H1 (cell line): ENCODE results near the gene GLCE.

Experiments
- CREB1 ChIP-seq: IDR thresholded peaks from 2 replicates; pipeline ENCODE4 v1.6.1; 2012; ENCODE audit warnings: inconsistent platforms
- EZH2 ChIP-seq: fragments of 200-600 bp; sonication (generic); IDR thresholded peaks from 2 replicates; pipeline ENCODE4 v1.7.1; 2012; ENCODE audit warnings: low read depth, mild to moderate bottlenecking, moderate library complexity, low read length, inconsistent platforms; ENCODE audit not compliant: severe bottlenecking
- FOSL1 ChIP-seq: IDR thresholded peaks from 2 replicates; pipeline ENCODE4 v1.6.1; 2011; ENCODE audit warnings: mild to moderate bottlenecking, low read depth, low read length, moderate library complexity; ENCODE audit not compliant: insufficient read depth
- MAFK ChIP-seq: IDR thresholded peaks from 2 replicates; pipeline ENCODE4 v1.6.1; 2012; ENCODE audit warnings: low read depth, mild to moderate bottlenecking, improper control_type of control experiment, low read length
- POLR2A ChIP-seq, 2 experiments: IDR thresholded peaks; 1 replicate in 1 of 2; 2 replicates in 1 of 2; pipeline ENCODE4 v1.6.1; 2011; ENCODE audit warnings: low read depth in 2 of 2, low read length in 2 of 2, mild to moderate bottlenecking in 2 of 2; ENCODE audit errors: control extremely low read depth in 1 of 2
- POLR2AphosphoS5 ChIP-seq: IDR thresholded peaks from 2 replicates; pipeline ENCODE4 v1.6.1; 2011; ENCODE audit warnings: low read depth, low read length
- TF ChIP-seq, protein P1 (sequence below), 3 experiments: IDR thresholded peaks; 1 replicate in 2 of 3; 2 replicates in 1 of 3; pipeline versions ENCODE4 v1.5.1 to v1.6.1; 2011; ENCODE audit warnings: low read length in 3 of 3, mild to moderate bottlenecking in 3 of 3, inconsistent platforms in 2 of 3, low read depth in 1 of 3, moderate library complexity in 1 of 3; ENCODE audit not compliant: insufficient read depth in 1 of 3; ENCODE audit errors: control extremely low read depth in 1 of 3

DNA sequence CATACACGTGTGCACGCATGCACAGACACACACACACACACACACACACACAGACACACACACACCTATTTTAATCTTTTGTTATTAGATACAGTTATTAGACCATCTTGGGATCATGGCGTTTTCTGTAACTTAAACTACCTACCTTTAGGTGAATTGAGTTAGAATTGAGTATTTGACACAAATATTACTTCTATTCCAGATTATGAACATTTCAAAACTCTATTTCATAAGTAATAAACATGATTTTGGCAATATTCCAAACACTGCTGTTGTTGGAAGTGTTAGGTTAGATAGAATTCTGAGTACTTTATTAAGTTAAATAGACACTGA lies 65.6 kb downstream of the GLCE start:
- TF ChIP-seq, protein P1, sequence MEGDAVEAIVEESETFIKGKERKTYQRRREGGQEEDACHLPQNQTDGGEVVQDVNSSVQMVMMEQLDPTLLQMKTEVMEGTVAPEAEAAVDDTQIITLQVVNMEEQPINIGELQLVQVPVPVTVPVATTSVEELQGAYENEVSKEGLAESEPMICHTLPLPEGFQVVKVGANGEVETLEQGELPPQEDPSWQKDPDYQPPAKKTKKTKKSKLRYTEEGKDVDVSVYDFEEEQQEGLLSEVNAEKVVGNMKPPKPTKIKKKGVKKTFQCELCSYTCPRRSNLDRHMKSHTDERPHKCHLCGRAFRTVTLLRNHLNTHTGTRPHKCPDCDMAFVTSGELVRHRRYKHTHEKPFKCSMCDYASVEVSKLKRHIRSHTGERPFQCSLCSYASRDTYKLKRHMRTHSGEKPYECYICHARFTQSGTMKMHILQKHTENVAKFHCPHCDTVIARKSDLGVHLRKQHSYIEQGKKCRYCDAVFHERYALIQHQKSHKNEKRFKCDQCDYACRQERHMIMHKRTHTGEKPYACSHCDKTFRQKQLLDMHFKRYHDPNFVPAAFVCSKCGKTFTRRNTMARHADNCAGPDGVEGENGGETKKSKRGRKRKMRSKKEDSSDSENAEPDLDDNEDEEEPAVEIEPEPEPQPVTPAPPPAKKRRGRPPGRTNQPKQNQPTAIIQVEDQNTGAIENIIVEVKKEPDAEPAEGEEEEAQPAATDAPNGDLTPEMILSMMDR (IDR thresholded peaks at IDR 0.05; ENCODE audit: control extremely low read depth in 1 of 3, insufficient read depth in 1 of 3, low read depth in 1 of 3, low read length in 3 of 3), result no peak
- TF ChIP-seq POLR2A (IDR thresholded peaks at IDR 0.05; ENCODE audit: control extremely low read depth in 1 of 2, low read depth in 2 of 2, low read length in 2 of 2), result no peak
- TF ChIP-seq EZH2, result no peak
- no peak for TF ChIP-seq CREB1
- no peak for TF ChIP-seq FOSL1
- no peak for TF ChIP-seq POLR2AphosphoS5
- no peak for TF ChIP-seq MAFK
